ENCODE measurements around the gene RFX6. TPM values are rescaled to one million over a fixed set of nuclear protein-coding genes. Genes with fewer than 3 reads are reported as not detected.
"Not testable (repeated sequence)": the region's sequence is repeated elsewhere in the genome, so short reads cannot be mapped to it uniquely, and the experiment has no call there.

The RFX6 gene
- under 1 TPM in 2 of 10 donors, not detected in 8; 0.04 to 0.07 TPM for polyA plus RNA-seq (ENCODE audit: insufficient read length in 10 of 10)
- long read RNA-seq, donor 1, result 0 reads
- long read RNA-seq, donor 2, result 0 reads
- long read RNA-seq, donor 3, result 0 reads
- long read RNA-seq, donor 4, result 0 reads
- long read RNA-seq, donor 5, result 0 reads
- long read RNA-seq, donor 6, result 0 reads
- long read RNA-seq, donor 7, result 0 reads
- long read RNA-seq, donor 8, result 0 reads
- long read RNA-seq, donor 9, result 0 reads

GRCh38 chr6:116876635-116877611, at the start of gene RFX6:
TSS of gene RFX6 (plus strand) at chr6:116877242. CDS start at chr6:116877276, 34 bp downstream.
- no peak for DNase-seq

- no peak for DNase-seq
These were observed 49.3 kb upstream of the RFX6 start for GRCh38 chr6:116827561-116828240.

GRCh38 chr6:116828983-116829382, 48.1 kb upstream of the RFX6 start, which contains the start of gene GPRC6A:
TSS of gene GPRC6A (minus strand) at chr6:116829083. CDS start at chr6:116829013, 70 bp downstream.
- no peak for DNase-seq

GRCh38 chr6:116834526-116834925, 42.5 kb upstream of the RFX6 start:
- DNase-seq, result not testable (repeated sequence)

DNA sequence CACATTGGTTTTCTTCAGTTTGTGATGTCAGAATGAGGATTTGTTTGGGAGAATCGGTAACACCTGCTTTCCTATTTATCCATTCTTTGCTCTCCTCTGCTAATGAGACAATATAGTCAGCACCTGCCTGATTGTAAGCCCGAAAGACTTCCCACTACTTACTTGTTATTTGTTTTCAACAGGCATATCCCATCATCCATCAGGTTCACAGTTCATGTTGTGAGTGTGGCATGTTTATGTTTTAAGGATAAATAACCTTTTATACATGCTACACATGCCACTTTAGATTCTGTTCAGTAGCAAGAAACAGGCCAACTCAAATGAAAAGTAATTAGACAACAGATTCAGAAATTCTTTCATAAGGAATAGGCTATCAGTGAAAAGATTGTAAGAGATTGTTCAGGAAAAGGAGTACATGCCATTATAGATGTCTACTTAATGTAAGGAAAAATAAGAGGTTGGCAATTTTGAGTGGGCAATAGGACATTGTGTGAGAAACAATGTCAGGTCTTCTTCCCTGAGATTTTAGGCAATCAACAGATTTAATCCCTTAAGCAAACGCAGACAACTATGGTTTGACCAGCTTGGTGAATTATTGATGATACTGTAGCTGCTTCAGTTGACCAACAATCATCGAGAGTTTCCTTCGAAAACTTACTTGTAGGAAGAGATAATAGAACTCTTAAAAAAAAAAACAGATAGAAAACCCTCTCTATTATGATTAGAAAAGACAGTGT, 40.3 kb upstream of the RFX6 start:
- DNase-seq, result no peak

DNA sequence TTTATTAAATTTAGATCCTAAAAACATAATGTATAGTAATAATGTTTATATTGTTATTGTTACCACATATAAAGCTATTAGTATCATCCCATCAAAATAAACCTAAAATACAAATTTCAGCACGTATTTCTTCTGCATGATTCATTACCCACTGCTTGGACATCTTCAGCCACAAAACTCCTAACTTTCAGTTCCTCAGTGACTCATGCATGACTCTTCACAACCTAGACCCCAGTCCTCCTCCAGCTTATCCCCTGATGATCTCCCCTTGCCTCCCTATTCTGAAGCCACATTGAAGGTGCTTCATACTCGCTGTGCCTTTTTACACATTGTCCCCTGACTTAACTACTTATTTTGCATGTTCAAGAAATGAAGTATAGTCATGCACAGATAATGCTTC, 37.0 kb upstream of the RFX6 start:
- DNase-seq, result no peak

- no peak for DNase-seq
These were observed 34.6 kb upstream of the RFX6 start for GRCh38 chr6:116842459-116842858.

- DNase-seq, result peak; percentile 8 to 37 (median 20)
These were observed 29.8 kb upstream of the RFX6 start for GRCh38 chr6:116847227-116847626.

DNA sequence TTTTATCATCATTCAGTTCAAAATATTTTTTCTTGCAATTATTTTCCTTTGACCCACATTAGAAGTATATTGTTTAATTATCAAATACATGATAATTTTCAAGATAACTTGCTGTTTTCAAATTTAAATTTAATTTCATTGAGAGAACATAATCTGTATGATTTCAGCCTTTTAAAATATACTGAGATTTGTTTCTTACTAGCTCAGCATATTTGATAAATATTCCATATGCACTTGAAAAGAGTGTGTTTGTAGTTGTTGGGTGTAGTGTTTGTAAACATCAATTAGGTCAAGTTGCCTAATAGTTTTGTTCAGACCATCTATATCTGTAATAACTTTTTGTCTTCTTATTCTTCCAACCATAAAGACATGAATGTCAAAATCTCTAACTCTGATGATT, 19.0 kb upstream of the RFX6 start:
- no peak for DNase-seq

DNA sequence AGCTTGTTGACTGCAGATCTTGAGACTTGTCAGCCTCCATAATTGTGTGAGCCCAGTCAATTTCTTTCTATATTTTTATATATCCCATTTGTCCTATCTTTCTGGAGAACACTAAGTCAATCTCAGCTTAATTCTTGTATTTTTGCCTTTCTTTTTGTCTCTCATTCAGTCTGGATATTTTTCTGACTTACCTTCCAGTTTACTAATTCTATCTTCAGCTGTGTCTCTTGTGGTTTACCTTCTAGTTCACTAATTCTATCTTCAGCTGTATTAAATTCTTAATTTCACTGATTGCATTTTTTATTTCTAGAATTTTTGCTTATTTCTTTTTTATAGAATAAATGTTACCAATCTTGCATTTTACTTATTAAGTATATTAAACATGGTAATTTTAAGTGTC, 17.8 kb upstream of the RFX6 start:
- DNase-seq, result no peak

DNA sequence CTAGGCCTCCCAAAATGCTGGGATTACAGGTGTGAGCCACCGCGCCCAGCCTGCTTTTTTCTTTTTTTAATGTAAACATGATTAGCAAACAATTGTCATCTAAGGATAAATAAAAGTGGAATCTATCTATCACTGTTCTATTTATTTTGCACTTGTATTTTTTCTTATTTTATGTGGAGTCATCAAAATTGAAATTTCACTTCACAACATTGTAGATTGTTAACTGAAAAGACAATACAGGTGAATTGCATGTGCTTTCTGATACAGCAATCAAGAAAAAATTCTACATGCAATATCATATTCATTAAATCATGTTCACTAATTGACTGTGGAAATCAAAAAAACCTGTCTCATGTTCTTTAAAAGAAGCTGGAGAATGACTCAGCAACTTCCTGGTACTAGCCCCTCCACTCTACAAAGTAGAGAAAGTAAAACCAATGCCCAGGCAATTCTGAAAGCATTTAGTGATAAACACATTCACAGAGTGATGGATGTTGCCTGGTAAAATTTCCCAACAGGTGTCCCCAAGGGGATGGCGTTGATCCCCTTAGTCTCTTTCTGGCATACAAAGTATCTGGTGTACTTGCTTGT, 10.7 kb upstream of the RFX6 start:
- DNase-seq, result no peak

DNA sequence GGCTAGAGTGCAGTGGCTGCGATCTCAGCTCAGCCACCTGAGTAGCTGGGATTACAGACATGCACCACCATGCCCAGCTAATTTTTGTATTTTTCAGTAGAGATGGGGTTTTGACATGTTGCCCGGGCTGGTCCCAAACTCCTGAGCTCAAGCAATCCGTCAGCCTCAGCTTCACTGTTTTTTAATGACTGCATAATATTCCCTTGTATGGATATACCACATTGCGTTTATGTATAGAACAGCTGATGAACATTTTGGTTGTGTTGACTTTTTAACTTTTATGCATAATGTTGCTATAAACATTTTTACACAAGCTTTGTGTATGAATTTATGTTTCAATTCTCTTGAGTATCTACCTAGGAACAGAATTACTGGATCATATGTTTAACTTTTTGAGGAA, 4.3 kb upstream of the RFX6 start:
- no peak for DNase-seq

GRCh38 chr6:116876107-116876506, 935 bp upstream of the RFX6 start:
- DNase-seq, result no peak

DNA sequence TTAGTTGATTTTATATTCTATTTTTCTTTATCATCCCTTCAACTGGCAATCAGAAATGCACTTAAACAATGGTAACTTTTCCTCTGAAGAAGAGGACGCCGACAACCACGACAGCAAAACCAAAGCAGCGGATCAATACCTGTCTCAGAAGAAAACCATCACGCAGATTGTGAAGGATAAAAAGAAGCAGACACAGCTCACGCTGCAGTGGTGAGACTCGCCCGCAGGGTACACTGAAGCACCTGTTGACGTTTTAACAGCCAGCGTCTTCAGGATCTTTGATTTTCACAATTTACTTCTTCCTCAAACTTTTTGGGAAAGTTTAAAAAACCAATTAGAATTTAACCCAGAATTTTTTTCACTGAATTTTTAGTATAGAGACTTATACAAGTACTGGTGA, 701 bp downstream of the RFX6 start:
- DNase-seq, result peak in 1 of 3 donors; percentile 0

GRCh38 chr6:116881236-116881635, 4.2 kb downstream of the RFX6 start:
- no peak for DNase-seq

DNA sequence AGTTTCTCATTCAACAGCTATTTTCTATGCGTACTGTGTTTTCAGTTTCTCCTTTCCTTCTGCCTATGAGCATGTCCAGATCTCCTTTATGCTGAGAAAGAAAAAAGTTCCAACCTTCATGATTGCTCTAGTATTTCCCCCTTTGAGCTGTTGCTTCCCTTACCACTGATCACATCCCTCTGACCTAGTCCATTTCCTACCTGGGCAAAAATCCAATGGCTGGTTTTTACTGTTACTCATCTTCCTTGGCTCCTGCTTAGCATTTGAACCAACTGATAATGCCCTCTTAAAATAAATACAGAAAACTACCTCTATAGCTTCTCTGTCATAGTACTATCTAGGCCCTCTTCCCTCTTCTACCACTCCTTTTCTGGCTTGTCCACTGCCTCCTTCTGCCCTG, 6.0 kb downstream of the RFX6 start:
- DNase-seq, result no peak

DNA sequence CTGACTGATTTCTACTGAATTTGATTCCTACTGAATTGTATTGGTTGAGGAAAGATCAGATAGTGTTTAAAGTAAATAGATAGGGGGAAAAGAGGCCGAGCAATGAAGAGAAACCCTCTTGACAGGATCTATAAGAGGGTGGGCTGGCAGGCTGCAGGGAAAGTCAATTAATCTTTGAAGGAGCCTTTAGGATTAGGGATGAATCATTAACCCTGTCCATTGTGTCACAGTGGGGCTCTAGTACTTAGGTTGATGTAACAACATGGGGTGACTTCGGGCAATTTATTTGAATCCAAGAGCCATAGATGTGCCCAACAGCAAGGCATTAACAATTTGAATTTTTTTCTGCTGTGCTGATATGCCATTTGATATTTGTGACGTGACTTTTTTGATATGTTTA, 7.5 kb downstream of the RFX6 start:
- DNase-seq, result no peak

- DNase-seq, result no peak
These were observed 10.1 kb downstream of the RFX6 start for GRCh38 chr6:116887168-116887567.

DNA sequence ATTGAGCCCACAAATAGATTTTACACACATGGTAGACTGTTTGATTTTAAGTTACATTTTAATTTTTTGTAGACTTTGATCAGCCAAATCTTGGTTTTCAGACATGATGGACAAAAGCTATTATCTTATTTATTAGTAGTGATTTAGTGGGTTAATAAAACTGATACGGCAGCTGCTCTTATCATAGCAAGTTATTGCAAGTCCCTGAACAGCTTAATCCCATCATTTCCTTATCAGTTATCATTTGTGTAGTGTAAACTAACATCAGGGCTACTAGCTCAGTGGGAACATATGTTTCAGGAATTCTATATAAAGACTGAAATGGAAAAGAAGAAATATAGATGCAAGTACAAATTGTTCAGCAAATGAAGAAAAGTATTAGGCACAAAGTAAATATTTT, 10.9 kb downstream of the RFX6 start:
- DNase-seq, result no peak

DNA sequence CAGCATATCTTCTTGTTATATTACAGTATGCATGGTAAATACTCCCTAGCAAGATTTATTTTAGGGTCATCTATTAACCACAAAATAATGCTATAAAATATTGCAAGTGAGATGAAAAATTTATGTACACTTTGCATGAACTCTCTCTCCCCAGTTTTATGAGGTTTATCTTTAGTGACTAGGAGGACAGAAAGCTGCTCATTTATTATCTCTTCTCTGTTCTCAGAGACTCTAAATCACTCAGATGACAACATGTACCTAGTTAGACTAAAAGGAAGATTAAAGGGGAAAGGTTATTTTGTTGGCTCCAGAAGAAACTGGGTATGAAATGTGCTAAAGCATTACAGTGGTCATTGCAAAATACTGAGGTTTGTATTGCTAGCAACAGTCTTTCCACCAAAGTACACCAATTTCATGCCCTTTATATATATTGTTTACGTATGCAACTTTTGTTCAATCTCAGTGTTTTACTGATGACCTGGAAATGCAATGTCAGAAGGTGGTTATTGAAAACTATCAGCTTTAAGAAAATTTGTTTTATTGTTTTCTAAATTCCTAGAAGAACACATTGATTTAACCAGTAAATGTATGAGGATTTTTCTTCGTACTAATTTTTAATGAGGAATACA, 11.8 kb downstream of the RFX6 start:
- no peak for DNase-seq

GRCh38 chr6:116894669-116895068, 17.6 kb downstream of the RFX6 start:
- no peak for DNase-seq
